ENCODE measurements around the gene ATP10B.

GRCh38 chr5:160833806-160834205, 18.2 kb downstream of the ATP10B start:
- TF ChIP-seq CTCF (IDR thresholded peaks at IDR 0.05) (no peak), POLR2A (IDR thresholded peaks at IDR 0.05) (no peak)
